Left lung (tissue), 10 donors: ENCODE measurements around the gene JPH3. TPM values are rescaled to one million over a fixed set of nuclear protein-coding genes. Genes with fewer than 3 reads are reported as not detected.

ENCODE experiments used
- ATAC-seq: fragments of 200-7000 bp; cut with Tn5 transposase; one replicate; pipeline ENCODE4 v1.9.1; 2020; ENCODE audit warnings: moderate library complexity
- DNase-seq, 4 donors: peaks; one replicate each; pipeline ENCODE4 v3.0.0-alpha.2; 2013 to 2020
- H3K27ac ChIP-seq, 2 donors: fragments of 200-600 bp; sonication (generic) in 1 of 2; one replicate each; pipeline versions ENCODE4 v1.5.0 to v1.8.0; 2020 to 2021
- H3K27me3 ChIP-seq, 2 donors: fragments of 200-600 bp; sonication (generic) in 1 of 2; one replicate each; pipeline versions ENCODE4 v1.5.0 to v1.8.0; 2020 to 2021
- H3K36me3 ChIP-seq, 2 donors: fragments of 200-600 bp; sonication (generic) in 1 of 2; one replicate each; pipeline versions ENCODE4 v1.5.0 to v1.8.0; 2020 to 2021
- H3K4me1 ChIP-seq, 2 donors: fragments of 200-600 bp; one replicate each; pipeline ENCODE4 v1.8.0; 2021
- H3K4me3 ChIP-seq, 2 donors: fragments of 200-600 bp; sonication (generic) in 1 of 2; one replicate each; pipeline versions ENCODE4 v1.5.0 to v1.8.0; 2020 to 2021; ENCODE audit warnings: mild to moderate bottlenecking in 1 of 2
- H3K9me3 ChIP-seq, 2 donors: fragments of 200-600 bp; sonication (generic) in 1 of 2; one replicate each; pipeline versions ENCODE4 v1.5.0 to v1.8.0; 2020 to 2021
- intact Hi-C, 2 donors: fragments of 100-400 bp; cut with DNase I; formaldehyde crosslinking; loops; one replicate each; pipeline versions ENCODE4 v1.11.2 to v1.14.2; 2022
- polyA plus RNA-seq, 6 donors: library from polyadenylated mRNA; unstranded; fragments of 120-200 nt; gene quantifications; one replicate each; pipeline ENCODE4 v1.2.1, GENCODE V29; 2013; ENCODE audit not compliant: insufficient read length in 6 of 6
- total RNA-seq, 2 donors: library from RNA; stranded (reverse); fragmentation: NEBNext Ultra II Directional; extraction: Animal tissue kit (Norgen Biotek cat#: 25700); gene quantifications; one replicate each; pipeline ENCODE4 v1.2.1, GENCODE V29; 2021
- TF ChIP-seq, protein P1 (sequence below), 2 donors: fragments of 200-600 bp; sonication (generic) in 1 of 2; IDR thresholded peaks; one replicate each; pipeline versions ENCODE4 v1.5.0 to v1.8.0; 2021; ENCODE audit warnings: antibody characterized with exemption in 2 of 2
- donor health status: DM: no; HTN: yes; CAD: no.
- donor health status: DM: no; HTN: no; CAD: no.

Gene JPH3
- total and polyA plus RNA-seq, 8 donors, result 0.06 to 2.5 (median 1.2) TPM; not detected in 1

DNA sequence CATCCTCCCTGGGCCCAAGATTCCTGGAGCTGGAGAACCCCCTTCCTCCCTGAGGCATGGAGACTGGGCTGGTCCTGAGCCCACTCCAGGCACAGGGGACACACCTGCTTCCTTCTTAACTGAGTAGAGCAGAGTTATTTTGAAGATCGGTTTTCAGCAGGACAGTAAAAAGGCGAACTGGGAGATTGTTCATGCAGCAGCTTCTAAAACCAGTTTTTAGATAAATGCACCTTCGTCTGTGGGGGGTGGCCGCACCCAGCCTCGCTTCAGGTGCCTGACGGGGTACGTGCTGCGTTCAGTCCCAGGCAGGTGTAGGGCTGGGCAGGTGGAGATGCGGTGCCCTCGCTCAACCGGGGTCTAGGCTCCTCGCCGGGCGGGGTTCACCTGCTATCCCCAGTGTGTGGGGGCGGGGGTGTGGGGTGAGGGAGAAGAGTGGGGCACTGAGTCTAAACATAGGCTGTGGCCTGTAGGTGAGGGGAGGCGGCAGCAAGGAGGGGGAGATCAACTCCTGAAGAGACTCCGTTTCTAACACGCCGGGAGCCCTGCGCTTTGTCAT lies 69.5 kb downstream of the JPH3 start:
- Histone ChIP-seq H3K36me3 (no peaks in the 10 kb centered on the region), H3K27me3 (peaks cover 0 to 50% of the 10 kb centered on the region in 2 donors), H3K9me3 (no peaks in the 10 kb centered on the region), H3K4me3 (no peak overlapping the region), H3K27ac (no peak overlapping the region), H3K4me1 (no peaks in the 10 kb centered on the region)
- intact Hi-C loops, result no loop called here
- TF ChIP-seq, protein P1, sequence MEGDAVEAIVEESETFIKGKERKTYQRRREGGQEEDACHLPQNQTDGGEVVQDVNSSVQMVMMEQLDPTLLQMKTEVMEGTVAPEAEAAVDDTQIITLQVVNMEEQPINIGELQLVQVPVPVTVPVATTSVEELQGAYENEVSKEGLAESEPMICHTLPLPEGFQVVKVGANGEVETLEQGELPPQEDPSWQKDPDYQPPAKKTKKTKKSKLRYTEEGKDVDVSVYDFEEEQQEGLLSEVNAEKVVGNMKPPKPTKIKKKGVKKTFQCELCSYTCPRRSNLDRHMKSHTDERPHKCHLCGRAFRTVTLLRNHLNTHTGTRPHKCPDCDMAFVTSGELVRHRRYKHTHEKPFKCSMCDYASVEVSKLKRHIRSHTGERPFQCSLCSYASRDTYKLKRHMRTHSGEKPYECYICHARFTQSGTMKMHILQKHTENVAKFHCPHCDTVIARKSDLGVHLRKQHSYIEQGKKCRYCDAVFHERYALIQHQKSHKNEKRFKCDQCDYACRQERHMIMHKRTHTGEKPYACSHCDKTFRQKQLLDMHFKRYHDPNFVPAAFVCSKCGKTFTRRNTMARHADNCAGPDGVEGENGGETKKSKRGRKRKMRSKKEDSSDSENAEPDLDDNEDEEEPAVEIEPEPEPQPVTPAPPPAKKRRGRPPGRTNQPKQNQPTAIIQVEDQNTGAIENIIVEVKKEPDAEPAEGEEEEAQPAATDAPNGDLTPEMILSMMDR (IDR thresholded peaks at IDR 0.05), result no peak
- DNase-seq (peak in 1 of 4 donors; percentile 73), ATAC-seq (no peak)

DNA sequence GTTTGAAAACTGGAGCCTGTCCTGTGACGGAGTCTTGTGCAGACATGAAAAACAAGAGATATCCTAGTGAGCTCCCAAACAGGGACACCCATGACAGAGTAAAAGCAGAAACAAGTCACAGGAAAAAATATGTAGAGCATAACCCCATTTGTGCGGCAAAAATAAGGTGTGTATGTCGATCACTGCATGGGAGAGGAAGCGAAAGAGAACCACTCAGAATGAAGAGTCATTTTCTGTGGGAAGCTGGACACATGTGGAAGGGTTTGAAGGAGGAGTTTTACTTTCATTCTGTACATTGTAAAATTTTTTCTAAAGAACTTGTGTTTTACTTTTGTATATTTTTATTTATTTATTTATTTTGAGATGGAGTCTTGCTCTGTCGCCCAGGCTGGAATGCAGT lies 72.1 kb downstream of the JPH3 start:
- ATAC-seq, result no peak
- no peak for DNase-seq
- Histone ChIP-seq H3K27ac (no peak overlapping the region), H3K27me3 (peaks cover 0 to 35% of the 10 kb centered on the region in 2 donors), H3K4me3 (no peak overlapping the region), H3K9me3 (no peaks in the 10 kb centered on the region), H3K4me1 (no peaks in the 10 kb centered on the region), H3K36me3 (no peaks in the 10 kb centered on the region)
- TF ChIP-seq, protein P1 (IDR thresholded peaks at IDR 0.05), result no peak
- intact Hi-C loops, result no loop called here

DNA sequence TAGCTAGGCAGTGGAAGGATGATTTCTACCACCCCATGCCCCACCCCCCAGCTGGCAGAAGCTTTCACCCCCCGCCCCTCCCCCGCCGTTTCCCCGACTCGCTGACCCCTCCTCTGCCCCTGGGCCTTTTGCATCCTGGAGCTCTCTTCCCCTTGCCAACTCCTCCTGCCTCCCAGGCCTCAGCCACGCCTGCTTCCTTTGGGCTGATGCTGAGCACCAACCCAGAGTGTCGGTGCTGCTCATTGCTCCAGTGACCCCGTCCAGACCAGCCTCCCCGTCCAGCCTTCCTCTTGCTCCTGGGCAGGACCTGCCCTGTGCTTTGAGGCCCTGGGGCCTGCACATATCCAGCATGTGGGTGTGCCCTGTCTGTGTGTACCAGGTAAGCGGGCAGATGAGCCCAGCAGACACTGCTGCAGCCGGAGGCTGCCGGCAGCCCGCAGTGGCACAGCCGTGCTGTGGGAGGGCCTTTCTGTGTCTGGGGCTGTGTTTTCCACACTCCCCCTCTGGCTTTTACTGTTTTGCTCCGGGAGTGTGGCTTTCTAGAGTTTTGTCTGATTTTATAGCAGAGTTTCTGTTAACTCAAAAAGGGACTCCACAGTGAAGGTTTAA lies 72.9 kb downstream of the JPH3 start:
- ATAC-seq (peak; percentile 22), DNase-seq (peak in 1 of 4 donors; percentile 61)
- intact Hi-C loops, result no loop called here

DNA sequence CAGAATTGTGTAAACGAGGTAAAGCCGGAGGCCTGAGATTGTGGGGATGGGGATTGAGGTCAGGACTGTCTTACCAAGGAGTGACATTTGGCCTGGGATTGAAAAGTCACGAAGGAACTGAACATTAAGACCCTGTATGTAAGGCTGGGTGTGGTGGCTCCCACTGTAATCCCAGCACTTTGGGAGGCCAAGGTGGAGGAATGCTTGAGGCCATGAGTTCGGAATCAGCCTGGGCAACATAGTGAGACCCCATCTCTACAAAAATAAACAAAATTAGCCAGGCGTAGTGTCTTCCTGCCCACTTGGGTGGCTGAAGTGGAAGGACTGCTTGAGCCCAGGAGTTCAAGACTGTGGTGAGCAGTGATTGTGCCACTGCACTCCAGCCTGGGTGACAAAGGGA lies 75.5 kb downstream of the JPH3 start:
- no peaks in the 10 kb centered on the region for H3K4me1 ChIP-seq
- no peak overlapping the region for H3K4me3 ChIP-seq
- DNase-seq (no peak), ATAC-seq (no peak)
- intact Hi-C loops, result no loop called here
- H3K27me3 ChIP-seq, result peaks cover 0 to 41% of the 10 kb centered on the region in 2 donors
- no peak overlapping the region for H3K27ac ChIP-seq
- no peaks in the 10 kb centered on the region for H3K9me3 ChIP-seq
- no peaks in the 10 kb centered on the region for H3K36me3 ChIP-seq
- TF ChIP-seq, protein P1 (IDR thresholded peaks at IDR 0.05), result no peak

More for the DNA sequence above, 72.9 kb downstream of the JPH3 start:
- Histone ChIP-seq H3K27ac (no peak overlapping the region), H3K9me3 (no peaks in the 10 kb centered on the region), H3K4me3 (no peak overlapping the region), H3K4me1 (no peaks in the 10 kb centered on the region), H3K36me3 (no peaks in the 10 kb centered on the region), H3K27me3 (peaks cover 0 to 36% of the 10 kb centered on the region in 2 donors)
- TF ChIP-seq, protein P1 (IDR thresholded peaks at IDR 0.05), result no peak

DNA sequence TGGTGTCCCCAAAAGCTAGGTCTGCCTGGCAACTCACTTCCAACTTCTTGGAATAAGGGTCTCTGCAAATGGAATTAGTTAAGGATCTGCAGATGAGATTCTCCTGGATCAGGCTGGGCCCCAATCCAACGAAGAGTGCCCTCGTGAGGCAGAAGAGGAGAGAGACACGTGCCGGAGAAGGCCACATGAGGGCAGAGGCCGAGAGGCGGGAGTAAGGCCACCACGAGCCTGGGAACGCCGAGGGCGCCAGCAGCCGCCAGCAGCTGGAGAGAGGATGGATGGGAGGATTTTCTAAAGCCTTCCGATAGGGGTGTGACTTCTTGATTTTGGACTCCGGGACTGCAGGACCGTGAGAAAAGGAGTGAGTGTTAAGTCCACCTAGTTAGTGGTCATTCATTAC lies 76.3 kb downstream of the JPH3 start:
- no peak overlapping the region for H3K4me3 ChIP-seq
- DNase-seq (peak in 2 of 4 donors; percentile 11 to 57), ATAC-seq (no peak)
- TF ChIP-seq, protein P1 (IDR thresholded peaks at IDR 0.05), result no peak
- H3K27me3 ChIP-seq, result peaks cover 0 to 49% of the 10 kb centered on the region in 2 donors
- no peaks in the 10 kb centered on the region for H3K4me1 ChIP-seq
- H3K9me3 ChIP-seq, result no peaks in the 10 kb centered on the region
- no peak overlapping the region for H3K27ac ChIP-seq
- no peaks in the 10 kb centered on the region for H3K36me3 ChIP-seq
- intact Hi-C loops, result no loop called here
